Bronchial epithelial cell (primary cell): ENCODE measurements around the gene MILR1. TPM values are rescaled to one million over a fixed set of nuclear protein-coding genes. Genes with fewer than 3 reads are reported as not detected.

Experiments used
- DNase-seq: peaks from one replicate; pipeline ENCODE4 v3.0.0-alpha.2; 2010; ENCODE audit warnings: low read depth
- FAIRE-seq: peaks from 2 replicates; lab custom pipeline; 2011; peaks lifted over from hg19 to GRCh38; lab: Jason Lieb, UNC
- H3K27me3 ChIP-seq: 2 replicates; pipeline ENCODE4 v1.5.1; 2011; ENCODE audit warnings: low read length; ENCODE audit not compliant: control insufficient read depth, insufficient read depth
- H3K36me3 ChIP-seq: 2 replicates; pipeline ENCODE4 v1.5.1; 2011; ENCODE audit warnings: low read length; ENCODE audit not compliant: control insufficient read depth, insufficient read depth
- H3K4me3 ChIP-seq: 2 replicates; pipeline ENCODE4 v1.5.1; 2011; ENCODE audit warnings: mild to moderate bottlenecking, low read depth, low read length, control low read depth
- CTCF ChIP-seq: IDR thresholded peaks from 2 replicates; pipeline ENCODE4 v1.5.1; 2011; ENCODE audit warnings: mild to moderate bottlenecking, moderate library complexity, low read length, control low read depth, inconsistent platforms; ENCODE audit not compliant: insufficient read depth, severe bottlenecking
- total RNA-seq: library from RNA; depleted of rRNA; stranded (reverse); fragments of >200 nt; gene quantifications from 2 replicates; pipeline ENCODE4 v1.2.1, GENCODE V29; 2014

Gene MILR1
- total RNA-seq, 1 donor from 2014 or later = 0.79 TPM

- no peak for FAIRE-seq
- H3K27me3 ChIP-seq = no peaks in the 10 kb centered on the region
- no peaks in the 10 kb centered on the region for H3K36me3 ChIP-seq
- no peak for TF ChIP-seq CTCF
- no peak for DNase-seq
- no peak overlapping the region for H3K4me3 ChIP-seq
Measured at GRCh38 chr17:64402469-64402868, 46.4 kb upstream of the MILR1 start.

DNA sequence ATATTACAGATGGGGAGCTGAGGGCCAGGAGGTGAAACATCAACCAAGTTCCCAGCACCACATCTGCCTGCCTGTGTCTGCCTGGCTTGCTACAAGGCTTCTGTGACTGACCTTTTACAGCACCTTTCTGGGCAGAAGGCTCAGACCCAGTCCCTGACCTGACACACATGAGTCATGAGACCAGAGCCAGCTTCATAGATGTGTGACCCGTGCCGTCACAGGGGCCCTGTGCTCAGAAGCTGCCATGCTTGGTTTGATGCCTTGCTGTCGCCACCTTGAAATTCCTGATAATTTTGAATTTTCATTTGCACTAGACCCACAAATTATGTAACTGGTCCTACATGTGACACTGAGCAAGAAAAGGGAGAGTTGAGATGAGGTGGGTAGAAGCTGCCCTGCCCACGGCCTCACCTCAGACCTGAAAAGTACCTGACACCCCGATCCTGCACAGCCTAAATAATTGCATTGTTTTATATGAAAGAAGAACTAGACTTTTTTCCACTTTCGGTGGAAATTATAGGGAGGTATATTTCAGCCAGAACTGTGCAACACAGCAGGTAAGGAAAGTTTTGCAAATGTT is 44.9 kb upstream of the MILR1 start:
- H3K36me3 ChIP-seq = no peaks in the 10 kb centered on the region
- TF ChIP-seq CTCF = no peak
- H3K27me3 ChIP-seq = no peaks in the 10 kb centered on the region
- DNase-seq (no peak), FAIRE-seq (no peak)
- no peak overlapping the region for H3K4me3 ChIP-seq

DNA sequence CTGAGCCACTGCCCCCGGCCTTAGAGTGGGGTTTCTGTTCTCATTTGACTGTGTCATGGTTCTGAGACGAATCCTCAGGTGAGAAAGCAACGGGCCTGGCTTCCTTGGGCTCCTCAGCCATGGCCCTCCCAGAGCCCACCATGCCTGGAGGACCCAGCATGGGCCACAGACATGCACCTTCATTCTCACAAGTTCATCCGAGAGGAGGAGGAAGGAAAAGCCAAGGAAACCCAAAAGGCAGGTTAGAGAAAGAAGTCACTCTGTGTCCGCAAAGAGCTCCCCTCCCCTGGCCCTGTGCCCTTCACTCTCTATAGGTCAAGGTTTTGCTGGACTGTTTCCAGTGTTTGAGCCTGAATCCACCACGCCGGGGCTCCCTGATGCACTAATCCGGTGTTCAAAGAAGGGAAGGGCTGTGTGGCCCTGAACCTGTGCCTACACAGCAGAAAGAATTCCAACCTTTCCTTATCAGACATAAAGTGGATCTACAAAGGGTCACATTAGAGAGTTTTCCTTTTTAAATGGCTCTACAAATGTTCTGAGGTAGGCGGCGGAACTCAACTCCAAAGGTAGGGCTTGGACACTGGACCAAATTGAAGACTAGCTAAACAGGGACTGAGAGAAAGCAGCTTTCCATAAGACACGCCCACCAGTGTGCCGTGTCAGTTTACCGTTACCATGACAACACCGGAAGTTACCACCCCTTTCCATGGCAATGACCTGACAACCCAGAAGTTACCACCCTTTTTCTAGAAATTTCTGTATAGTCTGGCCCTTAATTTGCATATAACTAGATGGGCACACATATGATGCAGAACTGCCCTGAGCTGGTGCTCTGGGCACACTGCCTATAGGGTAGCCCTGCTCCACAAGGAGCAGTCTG is 42.4 kb upstream of the MILR1 start:
- no peaks in the 10 kb centered on the region for H3K36me3 ChIP-seq
- TF ChIP-seq CTCF = no peak
- FAIRE-seq (no peak), DNase-seq (no peak)
- no peak overlapping the region for H3K4me3 ChIP-seq
- H3K27me3 ChIP-seq = no peaks in the 10 kb centered on the region

GRCh38 chr17:64410750-64411490 is 38.0 kb upstream of the MILR1 start:
- H3K27me3 ChIP-seq = no peaks in the 10 kb centered on the region
- no peak for TF ChIP-seq CTCF
- no peak for FAIRE-seq
- no peaks in the 10 kb centered on the region for H3K36me3 ChIP-seq
- H3K4me3 ChIP-seq = no peak overlapping the region
- DNase-seq = no peak

GRCh38 chr17:64411999-64412771 is 36.7 kb upstream of the MILR1 start:
- TF ChIP-seq CTCF = no peak
- Histone ChIP-seq H3K36me3 (no peaks in the 10 kb centered on the region), H3K4me3 (no peak overlapping the region), H3K27me3 (no peaks in the 10 kb centered on the region)
- DNase-seq (no peak), FAIRE-seq (no peak)
